ENCODE results near the gene ZNF609. TPM values are rescaled to one million over a fixed set of nuclear protein-coding genes. Genes with fewer than 3 reads are reported as not detected.
A peak's percentile ranks its signal among the peaks of the same experiment; 100 is the strongest.

The ZNF609 gene
- total RNA-seq, 1 donor from 2014 or later, result 21.7 TPM

DNA sequence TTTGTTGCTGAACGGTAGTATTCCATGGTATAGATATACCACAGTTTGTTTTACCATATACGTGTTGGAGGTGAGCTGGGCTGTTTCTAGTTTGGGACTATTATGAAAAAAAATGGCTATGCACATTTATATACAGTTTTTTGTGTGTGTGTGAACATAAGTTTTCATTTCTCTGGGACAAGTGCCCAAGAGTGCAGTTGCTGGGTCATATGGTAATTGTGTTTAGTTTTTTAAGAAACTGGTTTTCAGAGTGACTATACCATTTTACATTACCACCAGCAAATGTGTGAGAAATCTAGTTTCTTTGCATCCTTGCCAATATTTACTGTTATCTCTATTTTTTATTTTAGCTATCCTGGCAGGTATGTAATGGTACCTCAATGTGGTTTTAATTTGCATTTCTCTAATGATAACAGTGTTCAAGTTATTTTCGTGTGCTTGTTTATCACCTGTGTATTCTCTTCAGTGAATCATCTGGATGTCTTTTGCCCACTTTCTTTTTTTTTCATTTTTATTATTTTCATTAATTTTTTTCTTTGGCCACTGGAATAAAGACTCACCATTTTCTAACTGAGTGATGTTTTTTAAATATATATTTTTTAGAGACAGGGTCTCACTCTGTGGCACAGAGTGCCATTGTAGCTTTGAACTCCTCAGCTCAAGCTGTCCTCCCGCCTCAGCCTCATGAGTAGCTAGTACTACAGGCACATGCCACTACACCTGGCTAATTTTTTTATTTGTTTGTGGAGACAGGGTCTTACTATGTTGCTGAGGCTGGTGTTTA, 75.3 kb downstream of the ZNF609 start:
- DNase-seq (ENCODE audit: low read depth, low spot score), result no peak

DNA sequence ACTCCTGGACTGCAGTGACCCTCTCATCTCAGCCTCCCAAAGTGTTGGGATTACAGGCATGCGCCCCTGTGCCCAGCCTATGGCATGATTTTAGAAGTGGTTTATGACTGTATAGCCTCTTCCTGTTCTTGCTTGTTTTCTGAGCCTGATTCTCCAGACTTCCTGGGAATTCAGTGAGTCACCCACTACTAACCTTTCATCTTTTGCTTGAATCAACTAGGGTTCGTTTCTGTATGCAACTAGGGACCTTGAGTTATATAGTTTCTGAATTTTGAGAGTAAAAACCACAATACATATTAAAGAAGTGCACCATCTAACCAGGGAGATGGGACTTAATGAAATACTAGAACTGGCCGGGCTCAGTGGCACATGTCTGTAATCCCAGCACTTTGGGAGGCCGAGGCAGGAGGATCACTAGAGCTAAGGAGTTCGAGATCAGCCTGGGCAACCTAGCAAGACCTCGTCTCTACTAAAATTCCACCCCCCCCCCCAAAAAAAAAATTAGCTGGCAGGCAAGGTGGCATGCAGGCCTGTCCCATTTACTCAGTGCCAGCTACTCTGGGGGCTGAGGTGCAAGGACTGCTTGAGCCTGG, 76.0 kb downstream of the ZNF609 start:
- DNase-seq (ENCODE audit: low read depth, low spot score), result peak; percentile 64

GRCh38 chr15:64542091-64542490, 81.7 kb downstream of the ZNF609 start:
- no peak for DNase-seq (ENCODE audit: low read depth, low spot score)

- no peak for DNase-seq (ENCODE audit: low read depth, low spot score)
These were observed 84.1 kb downstream of the ZNF609 start for GRCh38 chr15:64544450-64544849.

GRCh38 chr15:64547275-64547674, 86.9 kb downstream of the ZNF609 start:
- no peak for DNase-seq (ENCODE audit: low read depth, low spot score)

- DNase-seq (ENCODE audit: low read depth, low spot score), result no peak
These were observed 87.9 kb downstream of the ZNF609 start for GRCh38 chr15:64548235-64548634.

DNA sequence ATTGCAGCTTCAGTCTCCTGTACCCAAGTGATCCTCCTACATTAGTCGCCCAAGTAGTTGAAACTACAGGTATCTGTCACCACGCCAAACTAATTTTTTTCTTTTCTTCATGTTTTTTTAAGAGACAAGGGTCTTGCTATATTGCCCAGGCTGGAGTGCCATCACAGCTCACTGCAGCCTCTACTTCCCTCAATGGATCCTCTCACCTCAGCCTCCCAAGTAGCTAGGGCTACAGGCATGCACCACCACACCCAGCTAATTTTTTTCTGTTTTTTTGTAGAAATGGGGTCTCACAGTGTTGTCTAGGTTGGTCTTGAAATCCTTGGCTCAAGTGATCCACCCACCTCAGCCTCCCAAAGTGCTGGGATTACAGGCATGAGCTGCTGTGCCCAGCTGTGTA, 89.5 kb downstream of the ZNF609 start:
- DNase-seq (ENCODE audit: low read depth, low spot score), result no peak

GRCh38 chr15:64552281-64552948, 92.0 kb downstream of the ZNF609 start:
- no peak for DNase-seq (ENCODE audit: low read depth, low spot score)

- DNase-seq (ENCODE audit: low read depth, low spot score), result no peak
These were observed 98.2 kb downstream of the ZNF609 start for GRCh38 chr15:64558460-64559179.

- DNase-seq (ENCODE audit: low read depth, low spot score), result no peak
These were observed 98.9 kb downstream of the ZNF609 start for GRCh38 chr15:64559243-64559642.

DNA sequence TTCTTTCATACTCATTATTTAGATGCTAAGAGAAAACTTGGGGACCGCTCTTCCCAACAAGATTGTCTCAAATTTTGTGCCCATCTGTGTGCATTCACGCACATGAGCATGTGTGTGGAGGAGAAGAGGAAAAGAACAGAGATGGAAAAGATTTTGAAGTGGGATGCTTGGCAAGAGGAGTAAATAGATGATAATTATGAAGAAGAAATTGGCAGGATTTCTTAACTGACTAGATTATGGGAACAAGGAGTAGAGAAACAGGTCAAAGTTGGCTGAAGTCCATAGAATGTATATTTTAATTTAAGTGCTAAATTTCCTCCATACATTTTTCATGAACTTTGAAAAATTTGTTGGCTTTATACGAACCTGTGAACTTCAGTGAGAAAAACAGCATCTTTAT, 100.1 kb downstream of the ZNF609 start:
- DNase-seq (ENCODE audit: low read depth, low spot score), result no peak

GRCh38 chr15:64560998-64561397, 100.6 kb downstream of the ZNF609 start:
- DNase-seq (ENCODE audit: low read depth, low spot score), result no peak

GRCh38 chr15:64562003-64562640, 101.7 kb downstream of the ZNF609 start:
- no peak for DNase-seq (ENCODE audit: low read depth, low spot score)

DNA sequence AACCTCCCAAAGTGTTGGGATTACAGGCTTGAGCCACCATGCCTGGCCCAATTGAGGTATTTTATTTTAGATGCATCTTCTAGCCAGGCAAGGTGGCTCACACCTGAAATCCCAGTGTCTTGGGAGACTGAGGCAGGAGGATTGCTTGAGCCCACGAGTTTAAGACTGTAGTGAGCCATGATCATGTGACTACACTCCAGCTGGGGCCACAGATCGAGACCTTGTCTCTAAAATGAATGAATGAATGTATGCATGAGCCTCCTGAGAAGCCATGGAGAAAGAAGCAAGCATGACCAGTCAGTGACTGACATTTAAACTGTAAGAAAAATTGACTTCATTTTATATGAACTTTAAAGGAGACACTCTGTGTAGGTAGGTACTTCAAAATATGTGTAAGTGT, 105.7 kb downstream of the ZNF609 start:
- DNase-seq (ENCODE audit: low read depth, low spot score), result no peak

- no peak for DNase-seq (ENCODE audit: low read depth, low spot score)
These were observed 106.5 kb downstream of the ZNF609 start for GRCh38 chr15:64566629-64567427.

GRCh38 chr15:64568765-64569164, 108.4 kb downstream of the ZNF609 start:
- no peak for DNase-seq (ENCODE audit: low read depth, low spot score)

GRCh38 chr15:64571857-64572291, 111.5 kb downstream of the ZNF609 start:
- no peak for DNase-seq (ENCODE audit: low read depth, low spot score)

DNA sequence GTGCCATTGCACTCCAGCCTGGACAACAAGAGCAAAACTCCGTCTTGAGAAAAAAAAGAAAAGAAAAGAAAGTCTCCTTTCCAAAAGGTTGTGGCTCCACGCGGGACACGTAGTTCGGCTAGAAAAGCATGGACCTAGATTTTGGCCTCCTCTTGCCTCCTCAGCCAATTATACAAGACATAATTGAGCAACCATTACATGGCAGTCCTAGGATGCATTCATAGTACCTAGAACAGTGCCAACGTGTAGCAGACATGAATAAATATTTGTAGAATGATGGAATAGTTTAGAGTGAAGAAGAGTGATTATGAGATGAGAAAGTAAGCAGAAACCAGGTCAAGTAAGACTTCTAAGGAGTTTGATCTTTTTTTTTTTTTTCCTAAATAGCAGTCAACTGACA, 112.5 kb downstream of the ZNF609 start:
- DNase-seq (ENCODE audit: low read depth, low spot score), result no peak

- no peak for DNase-seq (ENCODE audit: low read depth, low spot score)
These were observed 114.1 kb downstream of the ZNF609 start for GRCh38 chr15:64574301-64575017.
